Measurements from ENCODE around the gene ECHDC3.
"Not testable (repeated sequence)": the region's sequence is repeated elsewhere in the genome, so short reads cannot be mapped to it uniquely, and the experiment has no call there.

ECHDC3 gene, protein sequence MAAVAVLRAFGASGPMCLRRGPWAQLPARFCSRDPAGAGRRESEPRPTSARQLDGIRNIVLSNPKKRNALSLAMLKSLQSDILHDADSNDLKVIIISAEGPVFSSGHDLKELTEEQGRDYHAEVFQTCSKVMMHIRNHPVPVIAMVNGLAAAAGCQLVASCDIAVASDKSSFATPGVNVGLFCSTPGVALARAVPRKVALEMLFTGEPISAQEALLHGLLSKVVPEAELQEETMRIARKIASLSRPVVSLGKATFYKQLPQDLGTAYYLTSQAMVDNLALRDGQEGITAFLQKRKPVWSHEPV

DNA sequence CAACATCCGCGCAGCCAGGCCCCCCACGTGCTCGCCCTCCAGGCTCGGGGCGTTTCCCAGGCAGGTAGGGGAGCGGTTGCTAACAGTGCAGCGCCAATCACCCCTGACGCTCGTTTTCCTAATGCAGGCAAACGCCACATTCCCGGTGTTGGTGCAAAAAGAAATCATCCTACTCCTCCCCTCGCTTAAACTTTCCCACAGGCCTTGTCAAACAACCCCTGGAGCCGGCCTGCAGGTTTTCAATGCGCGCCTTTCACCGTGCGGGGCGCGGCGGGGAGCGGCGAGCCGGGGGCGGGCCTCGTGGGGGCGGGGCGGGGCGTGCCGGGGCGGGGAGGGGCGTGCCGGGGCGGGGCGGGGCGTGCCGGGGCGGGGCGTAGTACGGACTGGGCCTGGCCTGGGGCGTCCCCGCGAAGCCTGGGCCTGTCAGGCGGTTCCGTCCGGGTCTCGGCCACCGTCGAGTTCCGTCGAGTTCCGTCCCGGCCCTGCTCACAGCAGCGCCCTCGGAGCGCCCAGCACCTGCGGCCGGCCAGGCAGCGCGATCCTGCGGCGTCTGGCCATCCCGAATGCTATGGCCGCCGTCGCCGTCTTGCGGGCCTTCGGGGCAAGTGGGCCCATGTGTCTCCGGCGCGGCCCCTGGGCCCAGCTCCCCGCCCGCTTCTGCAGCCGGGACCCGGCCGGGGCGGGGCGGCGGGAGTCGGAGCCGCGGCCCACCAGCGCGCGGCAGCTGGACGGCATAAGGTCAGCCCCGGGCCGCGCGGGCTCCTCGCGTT is at the start of gene ECHDC3:
ECHDC3 (plus strand) TSS at position 374 of the 770 bp plus-strand sequence; CDS start at position 569, 195 bp downstream.
- no peak for DNase-seq

- DNase-seq, result no peak
These were observed 48.8 kb upstream of the ECHDC3 start for GRCh38 chr10:11693376-11693775.

DNA sequence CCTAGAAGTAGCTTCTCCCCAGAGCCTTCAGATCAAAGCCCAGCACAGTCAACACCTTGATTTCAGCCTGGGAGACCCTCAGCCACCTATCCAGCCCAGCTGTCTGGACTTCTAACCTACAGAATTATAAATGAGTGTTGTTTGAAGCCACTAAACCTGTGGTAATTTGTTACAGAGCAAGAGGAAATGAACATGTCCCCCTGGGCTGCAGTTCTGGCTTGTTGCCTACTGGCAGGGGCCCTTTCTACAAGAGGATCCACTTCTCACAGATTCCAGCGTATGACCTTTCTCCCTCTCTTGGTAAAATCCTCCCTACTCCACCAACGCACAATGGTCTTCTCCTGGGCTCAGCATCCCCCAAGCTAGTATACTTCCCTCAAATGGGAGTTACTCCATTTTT is 46.4 kb upstream of the ECHDC3 start:
- DNase-seq, result no peak

DNA sequence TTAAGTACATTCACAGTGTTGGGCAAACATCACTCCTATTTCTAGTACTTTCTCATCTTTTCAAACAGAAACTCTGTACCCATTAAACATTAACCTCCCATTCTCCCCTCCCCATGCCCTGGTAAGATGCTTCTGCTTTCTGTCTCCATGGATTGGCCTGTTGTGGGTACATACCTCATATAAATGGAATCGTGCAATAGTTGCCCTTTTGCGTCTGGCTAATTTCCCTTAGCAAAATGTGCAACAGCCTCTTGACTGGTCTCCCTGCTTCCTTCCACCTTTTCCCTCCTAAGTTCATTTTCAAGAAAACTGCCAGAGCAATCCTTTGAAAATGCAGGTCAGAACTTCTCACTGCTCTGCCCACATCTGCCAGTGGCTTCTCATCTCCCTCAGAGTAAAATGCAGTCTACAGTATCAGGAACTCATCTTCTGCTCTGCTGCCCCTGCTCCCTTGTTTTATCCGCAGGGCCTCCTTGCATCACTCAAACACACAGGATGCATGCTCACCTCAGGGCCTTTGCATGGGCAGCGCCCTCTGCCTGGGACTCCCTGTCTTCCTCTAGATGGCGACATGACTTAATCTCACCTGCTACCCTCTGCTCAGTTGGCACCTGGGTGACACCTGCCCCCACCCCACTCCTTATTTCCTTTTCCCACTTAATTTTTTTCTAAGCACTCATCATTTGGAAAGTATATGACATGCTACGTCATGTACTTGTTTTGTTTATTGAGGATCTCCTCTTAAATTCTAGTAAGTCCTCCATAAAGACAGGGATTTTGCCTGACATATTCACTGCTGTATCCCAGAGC is 44.3 kb upstream of the ECHDC3 start:
- DNase-seq, result no peak

- DNase-seq, result no peak
These were observed 43.3 kb upstream of the ECHDC3 start for GRCh38 chr10:11698691-11699549.

- no peak for DNase-seq
These were observed 42.6 kb upstream of the ECHDC3 start for GRCh38 chr10:11699550-11700097.

DNA sequence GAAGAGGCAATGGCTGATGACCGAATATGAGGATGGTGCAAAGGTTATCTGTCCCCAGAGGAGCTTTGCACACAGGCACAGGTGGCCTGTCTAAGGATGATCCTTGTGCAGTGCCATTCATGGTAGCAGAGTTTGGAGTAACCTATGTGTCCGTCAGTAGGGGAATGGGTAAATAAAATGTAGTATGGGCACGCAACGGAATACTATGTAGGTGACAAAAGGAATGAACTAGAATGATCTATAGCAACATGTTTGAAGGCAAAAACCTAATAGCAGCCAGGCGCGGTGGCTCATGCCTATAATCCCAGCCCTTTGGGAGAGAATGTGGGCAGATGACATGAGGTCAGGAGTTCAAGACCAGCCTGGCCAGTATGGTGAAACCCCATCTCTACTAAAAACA is 41.6 kb upstream of the ECHDC3 start:
- no peak for DNase-seq

GRCh38 chr10:11701451-11702095 is 40.6 kb upstream of the ECHDC3 start:
- no peak for DNase-seq

- DNase-seq, result no peak
These were observed 39.9 kb upstream of the ECHDC3 start for GRCh38 chr10:11702264-11702663.

DNA sequence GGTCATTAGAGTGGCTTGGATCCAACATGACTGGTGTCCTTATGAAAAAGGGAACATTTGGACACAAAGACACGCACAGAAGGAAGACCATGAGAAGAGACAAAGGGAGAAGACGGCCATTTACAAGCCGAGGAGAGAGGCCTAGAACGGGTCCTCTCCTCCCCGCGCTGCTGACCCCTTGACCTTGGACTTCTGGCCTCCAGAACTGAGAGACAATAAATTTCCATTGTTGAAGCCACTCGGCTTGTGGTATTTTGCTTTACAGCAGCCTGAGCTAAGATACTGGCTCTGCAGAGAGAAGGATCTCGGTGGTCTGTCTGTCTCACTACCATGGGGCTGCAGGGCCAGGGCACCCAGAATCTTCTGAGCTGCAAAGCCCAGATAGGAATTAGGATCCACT is 38.1 kb upstream of the ECHDC3 start:
- DNase-seq, result no peak

- DNase-seq, result no peak
These were observed 36.5 kb upstream of the ECHDC3 start for GRCh38 chr10:11705722-11706121.

DNA sequence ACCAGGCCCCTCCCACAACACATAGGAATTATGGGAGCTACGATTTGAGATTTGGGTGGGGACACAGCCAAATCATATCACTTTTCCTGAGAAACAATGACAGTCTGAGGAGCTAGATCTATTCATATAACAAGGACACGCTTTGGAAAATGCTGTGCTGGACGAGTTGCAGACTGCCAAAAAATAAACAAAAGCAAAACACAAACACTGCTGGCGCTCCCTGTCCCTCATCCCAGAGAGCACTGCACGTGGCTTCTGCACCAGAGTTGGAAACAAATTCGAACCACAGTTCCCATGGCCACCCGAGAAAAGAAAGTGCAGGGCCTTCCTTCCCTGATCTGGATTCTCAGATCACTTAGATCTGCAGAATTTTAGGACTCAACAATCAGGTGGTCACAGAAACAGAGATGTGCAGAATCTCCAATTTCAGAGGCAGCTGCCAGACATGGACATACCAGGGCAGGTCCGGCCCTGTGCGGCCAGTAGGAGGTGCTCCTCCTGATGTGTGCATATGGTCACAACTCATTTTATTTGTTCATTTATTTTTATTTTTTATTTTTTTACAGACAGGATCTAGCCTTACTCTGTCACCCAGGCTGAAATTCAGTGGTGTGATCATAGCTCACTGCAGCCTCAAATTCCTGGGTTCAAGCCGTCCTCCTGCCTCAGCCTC is 35.2 kb upstream of the ECHDC3 start:
- no peak for DNase-seq

GRCh38 chr10:11707624-11708350 is 34.4 kb upstream of the ECHDC3 start:
- DNase-seq, result no peak

DNA sequence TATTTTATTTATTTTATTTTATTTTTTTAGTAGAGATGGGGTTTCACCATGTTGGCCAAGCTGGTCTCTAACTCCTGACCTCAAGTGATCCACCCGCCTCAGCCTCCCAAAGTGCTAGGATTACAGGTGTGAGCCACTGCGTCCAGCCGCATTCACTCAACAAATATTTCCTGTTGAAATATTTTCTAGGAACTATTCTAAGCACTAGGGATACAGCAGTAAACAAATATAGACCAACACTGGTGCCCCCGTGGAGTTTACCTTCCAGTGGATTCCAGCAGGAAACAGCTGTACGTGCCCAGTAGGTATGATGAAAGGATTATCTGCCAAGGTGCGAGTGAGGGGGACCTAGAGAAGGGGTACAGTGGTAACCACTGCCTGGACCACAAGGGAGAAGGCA is 33.4 kb upstream of the ECHDC3 start:
- not testable (repeated sequence) for DNase-seq

GRCh38 chr10:11712744-11713143 is 29.4 kb upstream of the ECHDC3 start:
- DNase-seq, result no peak

GRCh38 chr10:11713186-11713743 is 28.9 kb upstream of the ECHDC3 start:
- DNase-seq, result no peak

DNA sequence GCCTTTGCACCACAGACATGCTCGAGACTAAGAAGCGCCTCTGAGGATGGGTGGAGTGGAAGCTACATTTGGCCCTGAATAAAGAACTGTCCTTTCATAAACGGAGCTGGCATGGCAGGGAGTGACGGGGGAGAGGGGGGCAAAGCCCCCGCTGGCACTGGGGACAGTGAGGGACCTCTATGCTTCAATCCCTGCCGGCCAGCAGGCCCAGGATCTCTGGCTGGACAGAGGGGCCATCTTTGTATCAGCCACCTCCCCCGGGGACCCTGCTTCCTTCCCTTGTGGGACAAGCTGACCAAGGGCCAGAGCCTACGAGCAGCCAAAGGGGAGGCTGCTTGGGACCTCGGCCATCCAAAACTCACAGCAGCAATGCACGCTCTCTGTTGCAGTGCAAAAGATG is 28.2 kb upstream of the ECHDC3 start:
- DNase-seq, result no peak

DNA sequence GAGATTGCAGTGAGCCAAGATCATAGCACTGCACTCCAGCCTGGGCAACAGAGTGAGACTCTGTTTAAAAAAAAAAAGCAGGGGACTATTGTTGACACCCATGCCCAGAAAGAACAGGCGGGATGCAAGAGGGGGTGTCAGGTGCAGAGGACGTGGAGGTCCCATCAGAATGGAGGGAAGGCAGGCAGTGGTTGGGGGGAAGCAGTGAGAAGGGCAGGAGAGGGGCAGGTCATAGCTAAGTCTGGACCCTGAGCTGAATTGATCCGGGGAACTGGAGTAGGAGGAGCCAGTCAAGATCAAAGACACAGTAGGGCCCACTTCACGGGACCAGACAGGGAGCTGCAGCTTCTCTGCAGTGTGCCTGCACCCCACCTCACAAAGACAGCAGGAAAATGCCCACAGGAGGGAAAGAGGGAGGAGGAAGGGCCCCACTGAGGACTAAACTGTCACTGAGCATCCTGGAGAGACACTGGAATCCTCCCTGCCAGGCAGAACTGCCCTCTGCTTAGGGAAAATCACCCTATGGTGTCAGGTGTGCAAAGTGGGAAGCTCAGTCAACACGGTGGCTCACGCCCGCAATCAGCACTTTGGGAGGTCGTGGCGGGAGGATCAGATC is 27.3 kb upstream of the ECHDC3 start:
- no peak for DNase-seq

- DNase-seq, result no peak
These were observed 26.2 kb upstream of the ECHDC3 start for GRCh38 chr10:11715815-11716494.
